Stimulated activated CD8-positive, alpha-beta memory T cell treated with anti-CD3 and anti-CD28 coated beads, Interleukin-15, amount 100 ng/mL, for 4 hours (primary cell): ENCODE data around the gene PLD5.
"Not testable (repeated sequence)": the region's sequence is repeated elsewhere in the genome, so short reads cannot be mapped to it uniquely, and the experiment has no call there.

ENCODE experiments used
- DNase-seq, 2 donors: peaks; one replicate each; pipeline ENCODE4 v3.0.0-alpha.2; 2020; ENCODE audit warnings: low read depth in 2 of 2

Gene PLD5

GRCh38 chr1:242282758-242283485 is 241.6 kb downstream of the PLD5 start:
- DNase-seq = not testable (repeated sequence)

GRCh38 chr1:242278406-242278805 is 246.1 kb downstream of the PLD5 start:
- not testable (repeated sequence) for DNase-seq

GRCh38 chr1:242276769-242277168 is 247.7 kb downstream of the PLD5 start:
- not testable (repeated sequence) for DNase-seq

GRCh38 chr1:242267004-242267403 is 257.5 kb downstream of the PLD5 start:
- DNase-seq = not testable (repeated sequence)

- DNase-seq = not testable (repeated sequence)
Measured at GRCh38 chr1:242264419-242264818, 260.1 kb downstream of the PLD5 start.

GRCh38 chr1:242245255-242245654 is 279.2 kb downstream of the PLD5 start:
- no peak for DNase-seq

GRCh38 chr1:242243472-242243871 is 281.0 kb downstream of the PLD5 start:
- DNase-seq = no peak

- no peak for DNase-seq
Measured at GRCh38 chr1:242242983-242243382, 281.5 kb downstream of the PLD5 start.

- no peak for DNase-seq
Measured at GRCh38 chr1:242241936-242242335, 282.6 kb downstream of the PLD5 start.

GRCh38 chr1:242240691-242241090 is 283.8 kb downstream of the PLD5 start:
- DNase-seq = no peak

GRCh38 chr1:242240077-242240476 is 284.4 kb downstream of the PLD5 start:
- DNase-seq = no peak

- no peak for DNase-seq
Measured at GRCh38 chr1:242239398-242239797, 285.1 kb downstream of the PLD5 start.

GRCh38 chr1:242237051-242237450 is 287.4 kb downstream of the PLD5 start:
- DNase-seq = no peak

GRCh38 chr1:242228991-242229390 is 295.5 kb downstream of the PLD5 start:
- DNase-seq = no peak

- no peak for DNase-seq
Measured at GRCh38 chr1:242225767-242226573, 298.5 kb downstream of the PLD5 start.

GRCh38 chr1:242224878-242225766 is 299.4 kb downstream of the PLD5 start:
- not testable (repeated sequence) for DNase-seq

- DNase-seq = no peak
Measured at GRCh38 chr1:242224461-242224860, 300.0 kb downstream of the PLD5 start.

GRCh38 chr1:242219905-242220304 is 304.6 kb downstream of the PLD5 start:
- no peak for DNase-seq

GRCh38 chr1:242219298-242219901 is 305.1 kb downstream of the PLD5 start:
- DNase-seq = no peak

GRCh38 chr1:242216368-242216767 is 308.1 kb downstream of the PLD5 start:
- no peak for DNase-seq

- DNase-seq = not testable (repeated sequence)
Measured at GRCh38 chr1:242214455-242214854, 310.0 kb downstream of the PLD5 start.

- DNase-seq = not testable (repeated sequence)
Measured at GRCh38 chr1:242212961-242213360, 311.5 kb downstream of the PLD5 start.
